WTC11 (cell line): ENCODE measurements around the gene MACROD2.

Experiments used
- NR1H2 ChIP-seq: sonication (generic); formaldehyde crosslinking; IDR thresholded peaks from 2 replicates; pipeline ENCODE4 v1.9.0; 2021; ENCODE audit warnings: mild to moderate bottlenecking, moderate library complexity, missing genetic modification reagents
- SP1 ChIP-seq: sonication (generic); formaldehyde crosslinking; conservative IDR thresholded peaks from 2 replicates; pipeline ENCODE4 v1.8.1; 2022; ENCODE audit warnings: missing genetic modification reagents
- TEAD1 ChIP-seq: sonication (generic); formaldehyde crosslinking; IDR thresholded peaks from 2 replicates; pipeline ENCODE4 v1.8.0; 2022; ENCODE audit warnings: mild to moderate bottlenecking, missing genetic modification reagents
- TP53 ChIP-seq: sonication (generic); formaldehyde crosslinking; IDR thresholded peaks from 2 replicates; pipeline ENCODE4 v1.8.1; 2023; ENCODE audit warnings: mild to moderate bottlenecking, missing genetic modification reagents
- ZNF416 ChIP-seq: fragments of 250-450 bp; sonication (Bioruptor Pico); IDR thresholded peaks from 2 replicates; pipeline ENCODE4 v1.9.0; 2021; ENCODE audit warnings: mild to moderate bottlenecking, inconsistent platforms
- TF ChIP-seq, protein P1 (sequence below): fragments of 200-600 bp; IDR thresholded peaks from 2 replicates; pipeline ENCODE4 v1.8.0; 2022; ENCODE audit warnings: antibody characterized with exemption
- TF ChIP-seq, protein P2 (sequence below): sonication (generic); formaldehyde crosslinking; conservative IDR thresholded peaks from 2 replicates; pipeline ENCODE4 v1.8.1; 2022; ENCODE audit warnings: mild to moderate bottlenecking, missing genetic modification reagents

DNA sequence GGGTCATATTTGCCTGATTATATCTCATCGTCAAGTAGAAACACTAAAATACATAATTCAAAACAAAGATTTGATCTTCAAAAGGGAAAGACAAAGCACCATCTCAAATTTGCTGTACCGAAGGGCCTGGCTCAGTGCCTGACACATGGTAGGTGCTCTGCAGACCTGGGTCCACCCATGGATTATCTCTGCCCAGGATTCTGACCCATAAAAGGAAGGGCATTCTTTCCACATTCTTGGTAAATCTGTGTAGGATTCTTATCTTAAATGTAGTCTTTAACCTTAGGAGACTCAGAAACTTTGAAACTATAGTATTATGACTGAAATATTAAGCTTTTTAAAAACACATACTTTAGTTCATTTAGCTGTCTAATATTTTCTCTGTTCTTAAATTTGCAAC lies 616.2 kb downstream of the MACROD2 start:
- TF ChIP-seq, protein P1, sequence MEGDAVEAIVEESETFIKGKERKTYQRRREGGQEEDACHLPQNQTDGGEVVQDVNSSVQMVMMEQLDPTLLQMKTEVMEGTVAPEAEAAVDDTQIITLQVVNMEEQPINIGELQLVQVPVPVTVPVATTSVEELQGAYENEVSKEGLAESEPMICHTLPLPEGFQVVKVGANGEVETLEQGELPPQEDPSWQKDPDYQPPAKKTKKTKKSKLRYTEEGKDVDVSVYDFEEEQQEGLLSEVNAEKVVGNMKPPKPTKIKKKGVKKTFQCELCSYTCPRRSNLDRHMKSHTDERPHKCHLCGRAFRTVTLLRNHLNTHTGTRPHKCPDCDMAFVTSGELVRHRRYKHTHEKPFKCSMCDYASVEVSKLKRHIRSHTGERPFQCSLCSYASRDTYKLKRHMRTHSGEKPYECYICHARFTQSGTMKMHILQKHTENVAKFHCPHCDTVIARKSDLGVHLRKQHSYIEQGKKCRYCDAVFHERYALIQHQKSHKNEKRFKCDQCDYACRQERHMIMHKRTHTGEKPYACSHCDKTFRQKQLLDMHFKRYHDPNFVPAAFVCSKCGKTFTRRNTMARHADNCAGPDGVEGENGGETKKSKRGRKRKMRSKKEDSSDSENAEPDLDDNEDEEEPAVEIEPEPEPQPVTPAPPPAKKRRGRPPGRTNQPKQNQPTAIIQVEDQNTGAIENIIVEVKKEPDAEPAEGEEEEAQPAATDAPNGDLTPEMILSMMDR, result no peak
- no peak for TF ChIP-seq TP53 (CRISPR knock-in tag)
- TF ChIP-seq ZNF416 (CRISPR knock-in tag), result no peak
- no peak for TF ChIP-seq SP1
- TF ChIP-seq TEAD1, result no peak
- TF ChIP-seq, protein P2, sequence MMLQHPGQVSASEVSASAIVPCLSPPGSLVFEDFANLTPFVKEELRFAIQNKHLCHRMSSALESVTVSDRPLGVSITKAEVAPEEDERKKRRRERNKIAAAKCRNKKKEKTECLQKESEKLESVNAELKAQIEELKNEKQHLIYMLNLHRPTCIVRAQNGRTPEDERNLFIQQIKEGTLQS (CRISPR knock-in tag), result no peak
- TF ChIP-seq NR1H2 (CRISPR knock-in tag), result no peak
